Activated CD8-positive, alpha-beta memory T cell treated with anti-CD3 and anti-CD28 coated beads, Interleukin-2, amount 50 U/mL, for 48 hours (primary cell): ENCODE measurements around the gene APOO.

Experiments used
- DNase-seq: peaks from one replicate; pipeline ENCODE4 v3.0.0-alpha.2; 2020

APOO gene

GRCh38 chrX:23813808-23814207, 93.9 kb downstream of the APOO start:
- DNase-seq: no peak

- DNase-seq: no peak
These were observed 96.1 kb downstream of the APOO start for GRCh38 chrX:23811656-23812055.

- no peak for DNase-seq
These were observed 96.6 kb downstream of the APOO start for GRCh38 chrX:23811108-23811651.

GRCh38 chrX:23810279-23810678, 97.5 kb downstream of the APOO start:
- no peak for DNase-seq

- DNase-seq: no peak
These were observed 102.3 kb downstream of the APOO start for GRCh38 chrX:23805389-23805788.

GRCh38 chrX:23804578-23804977, 103.2 kb downstream of the APOO start:
- DNase-seq: no peak

- no peak for DNase-seq
These were observed 103.8 kb downstream of the APOO start for GRCh38 chrX:23803931-23804381.

- no peak for DNase-seq
These were observed 105.3 kb downstream of the APOO start for GRCh38 chrX:23802431-23802830.

GRCh38 chrX:23799469-23800065, 108.2 kb downstream of the APOO start:
- DNase-seq: no peak

GRCh38 chrX:23797371-23798128, 110.2 kb downstream of the APOO start:
- no peak for DNase-seq

- DNase-seq: no peak
These were observed 112.5 kb downstream of the APOO start for GRCh38 chrX:23795221-23795620.

GRCh38 chrX:23792861-23793553, 114.7 kb downstream of the APOO start:
- DNase-seq: no peak

- no peak for DNase-seq
These were observed 117.6 kb downstream of the APOO start for GRCh38 chrX:23790155-23790497.

- DNase-seq: no peak
These were observed 118.2 kb downstream of the APOO start for GRCh38 chrX:23789386-23790154.

GRCh38 chrX:23788946-23789345, 118.8 kb downstream of the APOO start:
- no peak for DNase-seq

GRCh38 chrX:23788521-23788920, 119.2 kb downstream of the APOO start:
- DNase-seq: no peak

- no peak for DNase-seq
These were observed 120.0 kb downstream of the APOO start for GRCh38 chrX:23787745-23788118.

GRCh38 chrX:23786268-23786815, 121.4 kb downstream of the APOO start:
- DNase-seq: no peak

- DNase-seq: no peak
These were observed 122.2 kb downstream of the APOO start for GRCh38 chrX:23785580-23785979.

- DNase-seq: no peak
These were observed 123.0 kb downstream of the APOO start for GRCh38 chrX:23784470-23785331.

- no peak for DNase-seq
These were observed 123.9 kb downstream of the APOO start for GRCh38 chrX:23783589-23784469.
